Activated CD4-positive, alpha-beta T cell treated with anti-CD3 and anti-CD28 coated beads for 24 hours (primary cell): ENCODE data around the gene ZNF687.
A peak's percentile ranks its signal among the peaks of the same experiment; 100 is the strongest.

ENCODE experiments used
- DNase-seq, 2 donors: peaks; one replicate each; pipeline ENCODE4 v3.0.0-alpha.2; 2020; ENCODE audit warnings: low read depth in 2 of 2

Gene ZNF687

GRCh38 chr1:151312826-151313225 is 30.7 kb downstream of the ZNF687 start:
- no peak for DNase-seq

DNA sequence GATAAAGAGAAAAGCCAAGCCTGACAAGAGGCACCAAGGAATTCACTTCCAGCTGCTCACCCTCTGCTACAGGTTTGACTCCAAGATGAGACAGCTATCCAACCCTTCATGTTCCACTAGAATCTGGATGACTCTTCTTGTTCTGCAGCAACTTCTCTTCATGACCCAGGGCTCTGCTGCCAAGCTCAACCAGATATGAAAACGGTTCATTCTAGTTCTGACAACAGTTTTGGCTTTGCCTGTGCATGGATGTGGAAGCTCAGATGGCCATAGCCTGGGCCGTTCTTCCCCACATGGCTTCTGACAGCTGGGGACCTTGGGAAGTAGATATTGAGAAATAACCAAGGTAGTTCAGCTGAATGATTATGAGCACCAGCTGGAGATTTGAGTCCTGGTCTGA is 31.4 kb downstream of the ZNF687 start:
- DNase-seq: no peak

- no peak for DNase-seq
Measured at GRCh38 chr1:151314137-151314875, 32.2 kb downstream of the ZNF687 start.

DNA sequence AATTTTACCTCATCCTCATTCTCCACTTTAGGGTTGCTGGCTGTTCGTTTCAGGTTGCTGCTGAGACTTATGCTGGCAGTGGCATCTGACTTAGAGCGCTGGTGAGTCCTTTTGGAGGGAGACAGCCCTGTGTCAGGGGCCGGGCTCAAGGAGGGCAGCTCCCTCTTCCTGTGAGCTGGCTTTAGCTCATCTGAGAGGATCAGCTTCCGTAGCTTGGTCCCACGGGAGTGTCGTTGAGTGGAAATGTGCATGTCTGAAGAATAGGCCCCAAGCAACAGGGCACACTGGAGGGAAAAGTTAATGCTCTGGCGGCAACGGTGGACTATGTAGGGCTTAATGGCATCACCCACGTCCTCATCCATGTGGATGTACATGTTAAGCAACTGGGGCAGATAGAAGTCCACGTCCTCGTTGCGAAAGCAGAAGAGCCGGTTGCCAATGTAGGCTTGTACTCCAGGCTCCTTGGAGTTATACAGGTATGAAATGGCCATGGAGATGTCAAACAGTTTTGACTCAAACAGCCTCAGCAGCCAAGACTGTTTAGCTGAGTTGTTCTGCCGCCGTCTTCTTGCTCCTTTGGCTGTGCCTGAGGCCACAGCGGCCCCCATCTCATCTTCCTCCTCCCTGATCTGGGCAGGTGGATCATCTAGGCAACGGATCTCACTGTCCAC is 33.6 kb downstream of the ZNF687 start:
- no peak for DNase-seq

- DNase-seq: no peak
Measured at GRCh38 chr1:151318975-151319374, 36.9 kb downstream of the ZNF687 start.

DNA sequence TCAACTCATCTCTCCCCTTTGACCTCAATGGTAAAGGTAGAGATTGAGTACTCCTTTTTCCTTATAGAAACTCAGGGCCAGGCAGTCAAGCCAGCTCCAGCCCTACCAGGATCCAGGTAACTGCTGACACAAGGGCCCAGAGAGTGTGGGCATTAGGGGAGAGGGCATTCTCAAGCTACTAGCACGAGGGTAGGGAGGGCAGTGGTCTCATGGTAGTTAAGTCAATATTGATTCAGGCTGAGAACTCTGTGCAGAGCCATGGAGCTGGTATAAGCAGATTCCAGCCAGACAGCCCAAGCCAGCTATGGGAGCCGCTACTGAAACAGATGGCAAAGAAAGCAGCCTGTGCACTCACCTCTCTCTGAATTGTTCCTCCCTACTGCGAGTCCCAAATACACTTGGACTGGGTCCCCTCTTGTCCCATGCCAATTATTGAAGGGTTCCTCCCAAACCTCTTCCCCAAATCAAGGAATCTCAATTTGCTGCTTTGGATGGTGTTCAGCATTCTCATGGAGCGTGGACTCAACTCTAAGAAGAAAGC is 42.4 kb downstream of the ZNF687 start:
- no peak for DNase-seq

DNA sequence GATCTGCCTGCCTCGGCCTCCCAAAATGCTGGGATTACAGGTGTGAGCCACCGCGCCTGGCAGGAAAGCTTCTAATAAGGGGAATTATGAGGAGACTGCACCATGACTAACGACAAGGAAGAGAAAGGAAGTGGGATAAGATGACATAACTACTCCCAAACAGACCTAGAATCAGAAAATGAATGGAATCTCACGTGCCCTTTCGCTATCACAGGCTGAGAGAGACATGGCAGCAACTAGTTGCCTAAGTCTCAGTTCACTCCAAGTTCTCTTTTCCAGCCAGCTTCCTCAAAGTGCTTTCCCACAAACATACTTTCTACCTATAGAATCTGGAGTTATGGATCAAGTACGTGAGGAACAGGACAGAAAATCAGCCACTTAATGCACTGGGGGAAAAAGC is 43.1 kb downstream of the ZNF687 start:
- DNase-seq: no peak

DNA sequence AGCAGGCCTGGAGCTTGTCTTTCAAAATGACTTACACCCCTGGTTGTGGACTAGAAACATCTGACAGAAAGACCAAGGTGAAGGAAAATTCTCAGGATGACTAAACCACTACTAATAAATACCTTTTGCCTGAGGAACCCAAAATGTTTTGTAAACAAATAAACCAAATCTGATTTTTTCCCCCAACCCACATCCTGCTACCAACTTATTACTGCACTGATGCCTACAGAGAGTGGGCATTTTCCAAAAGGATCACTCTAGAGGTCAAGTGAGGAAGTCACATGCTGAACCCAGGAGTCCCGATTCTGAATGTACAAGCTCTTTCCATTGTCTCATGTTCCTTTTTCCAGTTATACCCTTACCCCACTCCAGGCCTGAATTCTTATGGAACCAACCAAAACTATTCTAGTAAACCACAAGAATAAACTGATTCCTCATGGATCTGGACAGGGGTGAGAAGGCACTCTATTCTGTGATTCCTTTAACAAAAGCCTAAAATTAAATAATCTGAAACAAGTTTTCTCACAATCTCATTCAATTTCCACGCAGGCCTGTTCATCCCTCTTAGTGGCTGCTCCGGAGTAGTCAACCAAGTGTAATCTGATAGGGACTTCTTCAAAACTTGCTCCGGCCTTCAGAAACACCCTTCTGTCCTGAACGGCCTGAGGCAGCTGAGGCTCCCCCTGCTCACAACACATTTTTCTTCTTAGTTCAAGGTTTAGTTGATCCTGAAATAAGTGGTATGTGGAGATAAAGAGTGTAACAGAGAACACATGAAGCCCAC is 43.7 kb downstream of the ZNF687 start:
- no peak for DNase-seq

DNA sequence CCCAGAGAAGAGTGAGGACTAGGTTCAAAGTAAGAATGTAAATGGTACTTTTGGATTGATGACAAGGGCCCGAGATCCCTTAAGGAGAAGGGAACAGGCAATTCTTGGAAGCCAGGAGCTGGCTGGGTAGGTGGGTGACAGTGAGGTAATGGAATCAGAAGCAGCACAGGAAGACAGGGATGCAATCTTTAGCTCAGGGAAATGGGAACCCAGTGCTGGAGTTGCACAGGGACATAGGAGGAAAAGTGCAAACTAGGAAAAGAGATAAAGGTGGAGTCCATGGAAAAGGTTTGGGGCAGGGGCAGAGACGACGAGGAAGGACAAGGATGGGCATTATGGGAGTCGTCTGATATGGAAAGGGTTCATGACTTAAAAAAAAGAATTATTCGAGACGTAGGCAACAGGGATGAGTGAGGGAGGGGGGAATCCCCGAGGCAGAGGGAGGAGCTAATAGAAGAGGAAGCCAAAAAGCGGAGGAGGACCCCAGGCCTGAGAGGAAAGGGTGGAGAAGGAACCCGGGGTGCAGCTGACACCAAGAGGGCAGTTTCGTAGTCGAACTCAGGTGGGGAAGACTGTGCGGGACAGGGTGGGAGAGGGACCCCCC is 44.6 kb downstream of the ZNF687 start:
- peak; percentile 40 to 41 for DNase-seq

DNA sequence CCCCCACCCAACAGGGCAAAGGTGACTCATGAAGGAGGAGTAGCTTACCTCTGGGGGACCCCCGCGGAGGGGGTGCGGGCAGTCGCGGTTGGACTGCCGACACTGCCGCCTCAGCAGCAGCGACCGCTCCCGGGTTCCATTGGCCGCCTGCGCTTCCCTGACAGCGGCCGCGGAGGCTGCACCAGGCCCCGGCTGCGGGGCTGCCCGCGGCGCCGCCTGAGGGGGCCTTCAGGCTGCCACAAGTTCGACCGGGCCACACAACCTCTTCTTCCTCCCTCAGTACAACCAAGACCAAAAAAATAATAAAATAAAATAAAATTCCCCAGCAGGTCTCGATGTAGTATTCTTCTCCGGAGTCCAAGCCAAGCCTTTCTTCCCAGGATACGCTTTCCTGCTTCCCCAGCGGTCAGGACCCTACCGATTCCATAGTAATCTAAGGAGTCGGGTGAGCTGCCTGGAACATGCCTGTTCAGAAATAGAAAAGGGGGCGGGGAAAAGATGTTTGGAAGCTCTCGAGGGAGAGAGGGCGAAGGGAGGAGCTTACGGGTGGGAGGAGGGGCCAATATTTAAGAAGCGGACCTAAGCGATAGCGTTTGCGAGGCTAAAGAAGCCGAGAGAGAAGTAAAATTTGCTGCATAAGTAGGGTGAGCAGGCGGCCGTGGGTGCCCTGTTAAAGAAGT is 45.3 kb downstream of the ZNF687 start, which contains the start of gene PI4KB:
TSS of gene PI4KB (minus strand) at position 194 of the 680 bp plus-strand sequence. CDS start 10,935 bp downstream, outside the sequence.
- DNase-seq: peak; percentile 82 to 83

DNA sequence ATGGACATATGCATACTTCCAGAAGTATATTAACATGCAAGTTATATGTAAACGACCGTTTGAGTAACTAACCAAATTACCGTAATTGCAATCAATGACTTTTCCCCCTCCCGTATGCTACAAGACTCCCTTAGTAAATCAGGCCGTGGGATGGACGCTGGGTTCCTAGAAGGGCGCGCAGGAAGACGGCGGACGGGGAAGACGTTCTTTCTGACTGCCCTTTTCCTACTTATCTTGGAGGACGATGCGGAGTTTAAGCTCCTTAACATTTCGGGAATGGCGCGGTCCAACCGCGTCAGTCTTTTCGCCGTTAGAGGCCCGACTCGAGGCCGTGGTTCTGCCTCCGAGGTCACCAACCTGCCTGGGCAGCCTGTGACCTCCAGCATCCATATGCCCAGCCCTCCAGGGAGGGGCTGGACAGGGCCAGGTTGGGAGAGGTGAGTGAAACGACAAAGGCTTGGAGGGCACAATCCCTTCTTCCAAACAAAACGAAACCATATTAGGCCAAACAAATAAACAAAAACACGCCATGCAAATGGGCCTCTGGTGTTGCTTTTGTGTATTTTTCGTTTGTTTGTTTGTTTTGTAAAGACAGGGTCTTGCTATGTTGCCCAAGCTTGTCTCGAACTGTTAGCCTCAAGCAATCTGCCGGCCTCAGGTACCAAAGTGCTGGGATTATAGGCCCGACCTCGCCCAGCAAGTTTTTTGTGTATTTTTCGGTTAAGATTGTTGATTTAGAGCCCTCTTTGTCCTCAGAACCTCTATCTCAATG is 46.0 kb downstream of the ZNF687 start:
- no peak for DNase-seq

DNA sequence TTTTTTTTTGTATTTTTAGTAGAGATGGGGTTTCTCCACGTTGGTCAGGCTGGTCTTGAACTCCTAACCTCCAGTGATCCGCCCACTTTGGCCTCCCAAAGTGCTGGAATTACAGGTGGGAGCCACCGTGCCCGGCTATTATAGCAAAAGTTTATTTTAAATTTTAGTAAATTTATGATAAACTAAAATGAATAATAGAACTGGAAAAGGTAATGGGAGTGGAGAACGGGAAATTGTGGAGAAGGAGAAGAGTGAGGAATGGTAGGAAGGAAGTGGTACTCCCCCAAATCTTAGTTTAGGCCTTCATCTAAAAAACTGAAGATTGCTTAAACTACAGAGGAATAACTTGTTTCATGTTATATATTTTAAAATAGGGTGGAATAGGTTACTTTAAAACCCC is 52.7 kb downstream of the ZNF687 start:
- no peak for DNase-seq

DNA sequence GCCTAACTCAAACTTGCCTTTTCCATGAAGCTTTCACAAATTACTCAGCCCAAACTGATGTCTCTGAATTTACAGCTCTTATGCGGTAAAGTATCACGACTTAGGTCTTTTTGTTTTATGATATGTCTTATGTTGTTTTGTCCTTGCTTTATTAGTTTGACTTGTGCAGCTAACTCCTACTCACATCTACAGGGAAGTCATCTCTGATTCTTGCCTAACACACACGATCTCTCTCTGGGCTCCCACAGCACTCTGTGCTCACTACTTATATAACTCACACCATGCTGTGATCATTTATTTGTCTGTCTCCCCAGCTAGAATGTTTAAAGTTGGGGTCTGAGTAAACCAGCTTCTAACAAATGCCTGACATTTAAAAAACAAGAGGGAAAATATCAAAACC is 54.5 kb downstream of the ZNF687 start:
- no peak for DNase-seq

GRCh38 chr1:151340870-151341754 is 59.0 kb downstream of the ZNF687 start:
- peak; percentile 19 to 40 for DNase-seq
